SK-N-SH (cell line): Measurements from ENCODE around the gene ALG6. TPM values are rescaled to one million over a fixed set of nuclear protein-coding genes. Genes with fewer than 3 reads are reported as not detected.

Source experiments
- CTCF ChIA-PET: fragments of 300-600, 350-600 bp; formaldehyde crosslinking; extraction: SDS; loops from one replicate; lab custom pipeline; 2021; lab: Yijun Ruan, JAX
- POLR2A ChIA-PET: fragments of 350-600 bp; sonication (Branson Sonifier 250); formaldehyde crosslinking; extraction: SDS; loops from one replicate; lab custom pipeline; 2020; ENCODE audit warnings: antibody characterized with exemption, inconsistent platforms; lab: Yijun Ruan, JAX
- DNase-seq: peaks from one replicate; pipeline ENCODE4 v3.0.0; 2012
- H2AFZ ChIP-seq: fragments of 200-600 bp; sonication (generic); 2 replicates; pipeline ENCODE4 v1.8.1; 2016; ENCODE audit warnings: antibody characterized with exemption, mild to moderate bottlenecking, low read depth
- H3F3A ChIP-seq: fragments of 200-600 bp; sonication (generic); replicated peaks from 2 replicates; pipeline ENCODE3; 2016; ENCODE audit warnings: antibody characterized with exemption, mild to moderate bottlenecking; ENCODE audit not compliant: insufficient read depth
- H3K27ac ChIP-seq, 2 experiments: fragments of 200-500 bp in 1 of 2; fragments of 200-600 bp in 1 of 2; sonication (Bioruptor generic) in 1 of 2; sonication (generic), shearing (Covaris generic) in 1 of 2; 2 replicates each; pipeline versions ENCODE4 v1.5.1 to v1.6.1; 2014 to 2016; ENCODE audit warnings: low read depth in 2 of 2, inconsistent platforms in 1 of 2, low read length in 1 of 2, mild to moderate bottlenecking in 1 of 2, mixed read lengths in 1 of 2
- H3K27me3 ChIP-seq: fragments of 200-600 bp; sonication (generic), shearing (Covaris generic); 2 replicates; pipeline ENCODE4 v1.6.1; 2016; ENCODE audit warnings: mixed run types; ENCODE audit not compliant: insufficient read depth
- H3K36me3 ChIP-seq, 2 experiments: fragments of 200-500 bp in 1 of 2; fragments of 200-600 bp in 1 of 2; sonication (Bioruptor generic) in 1 of 2; sonication (generic) in 1 of 2; replicated peaks in 1 of 2; 2 replicates each; pipeline versions ENCODE3 to v1.5.1; 2014 to 2016; ENCODE audit warnings: low read length in 1 of 2, mild to moderate bottlenecking in 1 of 2; ENCODE audit not compliant: insufficient read depth in 2 of 2, control insufficient read depth in 1 of 2
- H3K4me1 ChIP-seq, 2 experiments: fragments of 200-500 bp in 1 of 2; fragments of 200-600 bp in 1 of 2; sonication (Bioruptor generic) in 1 of 2; sonication (generic), shearing (Covaris generic) in 1 of 2; 2 replicates each; pipeline versions ENCODE4 v1.5.1 to v1.6.1; 2014 to 2016; ENCODE audit warnings: low read depth in 1 of 2, low read length in 1 of 2, mixed run types in 1 of 2; ENCODE audit not compliant: insufficient read depth in 2 of 2, control insufficient read depth in 1 of 2
- H3K4me2 ChIP-seq: fragments of 200-600 bp; sonication (generic), shearing (Covaris generic); 2 replicates; pipeline ENCODE4 v1.6.1; 2017; ENCODE audit warnings: mixed run types
- H3K4me3 ChIP-seq, 2 experiments: fragments of 200-500 bp in 1 of 2; fragments of 200-600 bp in 1 of 2; sonication (Bioruptor generic) in 1 of 2; sonication (generic), shearing (Covaris generic) in 1 of 2; 2 replicates each; pipeline versions ENCODE4 v1.5.1 to v1.8.1; 2014 to 2016; ENCODE audit warnings: low read depth in 2 of 2, inconsistent platforms in 1 of 2, low read length in 1 of 2, mild to moderate bottlenecking in 1 of 2, mixed read lengths in 1 of 2, moderate library complexity in 1 of 2
- H3K79me2 ChIP-seq: fragments of 200-600 bp; sonication (generic); 2 replicates; pipeline ENCODE4 v1.8.1; 2017; ENCODE audit warnings: mild to moderate bottlenecking; ENCODE audit not compliant: insufficient read depth
- H3K9ac ChIP-seq: fragments of 200-600 bp; sonication (generic); 2 replicates; pipeline ENCODE4 v1.6.1; 2017; ENCODE audit warnings: mixed run types
- H3K9me2 ChIP-seq: fragments of 200-600 bp; sonication (generic); 2 replicates; pipeline ENCODE4 v1.6.1; 2017; ENCODE audit warnings: mixed run types
- H3K9me3 ChIP-seq: fragments of 200-600 bp; sonication (generic); 2 replicates; pipeline ENCODE4 v1.6.1; 2017; ENCODE audit warnings: mixed run types, mild to moderate bottlenecking, moderate library complexity
- H4K20me1 ChIP-seq: fragments of 200-600 bp; sonication (generic); 2 replicates; pipeline ENCODE4 v1.6.1; 2017; ENCODE audit warnings: mild to moderate bottlenecking, mixed run types; ENCODE audit not compliant: insufficient read depth
- CHD2 ChIP-seq: fragments of 150-350 bp; IDR thresholded peaks from 2 replicates; pipeline ENCODE4 v1.6.1; 2018; ENCODE audit warnings: low read length; ENCODE audit not compliant: partially characterized antibody
- CTCF ChIP-seq: fragments of 200-600 bp; sonication (generic); IDR thresholded peaks from 2 replicates; pipeline ENCODE4 v1.6.1; 2017; ENCODE audit warnings: antibody characterized with exemption, mild to moderate bottlenecking, moderate library complexity
- ELF1 ChIP-seq: IDR thresholded peaks from 2 replicates; pipeline ENCODE4 v1.4.0; 2012
- EP300 ChIP-seq, 2 experiments: IDR thresholded peaks; 2 replicates each; pipeline versions ENCODE4 v1.4.0 to v1.6.1; 2012; ENCODE audit warnings: borderline replicate concordance in 1 of 2, low read depth in 1 of 2, low read length in 1 of 2
- EZH2phosphoT487 ChIP-seq: fragments of 200-600 bp; sonication (generic); IDR thresholded peaks from 2 replicates; pipeline ENCODE4 v1.6.1; 2017; ENCODE audit warnings: low read depth, mixed run types, mild to moderate bottlenecking, antibody characterized with exemption, moderate library complexity, borderline replicate concordance
- FOSL2 ChIP-seq: IDR thresholded peaks from 2 replicates; pipeline ENCODE4 v1.4.0; 2012; ENCODE audit warnings: low read depth, mild to moderate bottlenecking, moderate library complexity, borderline replicate concordance
- GABPA ChIP-seq: IDR thresholded peaks from 2 replicates; pipeline ENCODE4 v1.4.0; 2012; ENCODE audit warnings: low read depth, mild to moderate bottlenecking
- GATA2 ChIP-seq: sonication (generic); formaldehyde crosslinking; IDR thresholded peaks from 2 replicates; pipeline ENCODE4 v1.5.0; 2020; ENCODE audit warnings: mild to moderate bottlenecking, missing genetic modification reagents
- JUND ChIP-seq: IDR thresholded peaks from 2 replicates; pipeline ENCODE4 v1.4.0; 2012
- MAX ChIP-seq: IDR thresholded peaks from 2 replicates; pipeline ENCODE4 v1.4.0; 2012; ENCODE audit warnings: low read depth
- MEF2A ChIP-seq: IDR thresholded peaks from 2 replicates; pipeline ENCODE4 v1.4.0; 2012; ENCODE audit warnings: low read depth, borderline replicate concordance
- NFIC ChIP-seq: IDR thresholded peaks from 2 replicates; pipeline ENCODE4 v1.4.0; 2012; ENCODE audit warnings: borderline replicate concordance
- NRF1 ChIP-seq: IDR thresholded peaks from 2 replicates; pipeline ENCODE4 v1.6.1; 2012; ENCODE audit warnings: low read depth, mild to moderate bottlenecking, low read length
- PBX3 ChIP-seq: IDR thresholded peaks from 2 replicates; pipeline ENCODE4; 2012
- REST ChIP-seq: IDR thresholded peaks from 2 replicates; pipeline ENCODE4 v1.6.1; 2012; ENCODE audit warnings: mild to moderate bottlenecking, low read depth, low read length, moderate library complexity
- SIN3A ChIP-seq: IDR thresholded peaks from 2 replicates; pipeline ENCODE4 v1.6.1; 2012; ENCODE audit warnings: low read depth, mild to moderate bottlenecking, low read length, moderate library complexity, borderline replicate concordance
- TCF12 ChIP-seq: IDR thresholded peaks from 2 replicates; pipeline ENCODE4 v1.4.0; 2012
- USF1 ChIP-seq: IDR thresholded peaks from 2 replicates; pipeline ENCODE4 v1.4.0; 2012; ENCODE audit warnings: low read depth, borderline replicate concordance
- WGBS: methylation state at CpG from one replicate; pipeline ENCODE4 v1.1.6; 2017; ENCODE audit warnings: low lambda C conversion rate; 5-methylcytosine and 5-hydroxymethylcytosine counted together
- polyA plus RNA-seq, 3 experiments: library from polyadenylated mRNA; depleted of rRNA; stranded (reverse); fragments of >200 nt; gene quantifications; 2 replicates each; pipeline ENCODE4 v1.2.3, GENCODE V29; 2012

ALG6 gene
- polyA plus RNA-seq, 1 of the 3 experiments (the other 2 are of a cell fraction): 3.8 TPM

- Histone ChIP-seq H3K9me3 (no peaks in the 10 kb centered on the region), H3K27me3 (peaks cover 96% of the 10 kb centered on the region), H3K27ac (no peak overlapping the region), H3K4me1 (peaks cover 4 to 7% of the 10 kb centered on the region in 2 experiments; a peak in 2 of 4 replicates), H2AFZ (no peak overlapping the region), H3K9me2 (no peaks in the 10 kb centered on the region), H3K9ac (no peak overlapping the region), H3F3A (no peaks in the 10 kb centered on the region), H3K4me3 (peak overlapping the region; percentile 34 to 43; a peak in 2 of 4 replicates), H3K79me2 (no peaks in the 10 kb centered on the region), H3K36me3 (no peaks in the 10 kb centered on the region), H4K20me1 (no peaks in the 10 kb centered on the region), H3K4me2 (peak overlapping the region; percentile 83)
- WGBS: 16% methylated on average over 12 of the region's 12 CpGs
- TF ChIP-seq EZH2phosphoT487: no peak
- no peak for TF ChIP-seq GABPA
- no peak for TF ChIP-seq TCF12
- TF ChIP-seq USF1: no peak
- no peak for TF ChIP-seq NFIC
- no peak for TF ChIP-seq CTCF
- no peak for TF ChIP-seq MAX
- no peak for TF ChIP-seq EP300 (IDR thresholded peaks at IDR 0.05; ENCODE audit: borderline replicate concordance in 1 of 2, low read depth in 1 of 2, low read length in 1 of 2)
- TF ChIP-seq GATA2 (CRISPR knock-in tag): no peak
- no peak for TF ChIP-seq NRF1
- no peak for TF ChIP-seq JUND
- no peak for TF ChIP-seq PBX3
- TF ChIP-seq REST: no peak
- no peak for TF ChIP-seq SIN3A
- TF ChIP-seq MEF2A: no peak
- no peak for TF ChIP-seq CHD2
- no peak for TF ChIP-seq FOSL2
- no peak for TF ChIP-seq ELF1
- POLR2A ChIA-PET: no interaction called here
- no peak for DNase-seq
- CTCF ChIA-PET: interaction anchor here (0.9 to 9.8 kb wide), 5 partner anchors 7 to 480 kb away, joined by 3 to 86 read pairs (median 4); no protein-coding TSS in a partner anchor
Observed at GRCh38 chr1:63321785-63322113, 45.7 kb upstream of the ALG6 start.
